Breast epithelium (tissue), 3 donors: ENCODE measurements around the gene USP32.

Source experiments
- POLR2AphosphoS5 ChIP-seq, 3 donors: sonication (generic); formaldehyde crosslinking; IDR thresholded peaks; one replicate each; pipeline ENCODE4 v1.6.1; 2017; ENCODE audit warnings: antibody characterized with exemption in 3 of 3
- TF ChIP-seq, protein P1 (sequence below), 3 donors: fragments of 450-650 bp; IDR thresholded peaks; one replicate each; pipeline ENCODE4 v1.5.1; 2016 to 2017; ENCODE audit warnings: antibody characterized with exemption in 3 of 3, mild to moderate bottlenecking in 3 of 3, moderate library complexity in 3 of 3

DNA sequence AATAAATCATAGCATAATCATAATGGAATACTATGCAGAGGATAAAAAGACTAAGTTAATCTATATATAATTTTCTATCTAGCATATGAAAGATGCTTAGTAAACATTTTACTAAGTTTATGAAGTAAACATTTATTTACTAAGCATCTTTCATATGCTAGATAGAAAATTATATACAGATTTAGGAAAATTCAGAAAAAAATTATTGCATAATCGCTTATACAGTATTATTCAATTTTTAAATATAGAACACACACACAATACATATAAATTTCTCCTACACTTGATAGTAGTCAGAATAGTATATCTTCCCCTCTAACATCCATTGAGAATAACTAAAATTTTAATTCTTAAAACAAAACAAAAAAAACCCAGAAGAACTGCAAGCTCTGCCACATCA, 131.4 kb downstream of the USP32 start:
- TF ChIP-seq, protein P1, sequence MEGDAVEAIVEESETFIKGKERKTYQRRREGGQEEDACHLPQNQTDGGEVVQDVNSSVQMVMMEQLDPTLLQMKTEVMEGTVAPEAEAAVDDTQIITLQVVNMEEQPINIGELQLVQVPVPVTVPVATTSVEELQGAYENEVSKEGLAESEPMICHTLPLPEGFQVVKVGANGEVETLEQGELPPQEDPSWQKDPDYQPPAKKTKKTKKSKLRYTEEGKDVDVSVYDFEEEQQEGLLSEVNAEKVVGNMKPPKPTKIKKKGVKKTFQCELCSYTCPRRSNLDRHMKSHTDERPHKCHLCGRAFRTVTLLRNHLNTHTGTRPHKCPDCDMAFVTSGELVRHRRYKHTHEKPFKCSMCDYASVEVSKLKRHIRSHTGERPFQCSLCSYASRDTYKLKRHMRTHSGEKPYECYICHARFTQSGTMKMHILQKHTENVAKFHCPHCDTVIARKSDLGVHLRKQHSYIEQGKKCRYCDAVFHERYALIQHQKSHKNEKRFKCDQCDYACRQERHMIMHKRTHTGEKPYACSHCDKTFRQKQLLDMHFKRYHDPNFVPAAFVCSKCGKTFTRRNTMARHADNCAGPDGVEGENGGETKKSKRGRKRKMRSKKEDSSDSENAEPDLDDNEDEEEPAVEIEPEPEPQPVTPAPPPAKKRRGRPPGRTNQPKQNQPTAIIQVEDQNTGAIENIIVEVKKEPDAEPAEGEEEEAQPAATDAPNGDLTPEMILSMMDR (IDR thresholded peaks at IDR 0.05) = no peak
- TF ChIP-seq POLR2AphosphoS5 (IDR thresholded peaks at IDR 0.05) = no peak
